GM19467 (cell line): ENCODE results near the gene CACNA1A.

Experiments used
- ATAC-seq: cut with Tn5 transposase; IDR thresholded peaks from one replicate; pipeline ENCODE4 v1.9.1; 2021; ENCODE audit warnings: mild to moderate bottlenecking, moderate library complexity; ENCODE audit not compliant: unreplicated experiment

The CACNA1A gene

GRCh38 chr19:13315495-13315894 is 190.8 kb downstream of the CACNA1A start:
- ATAC-seq: no peak

- ATAC-seq: no peak
Measured at GRCh38 chr19:13314761-13315160, 191.5 kb downstream of the CACNA1A start.

- ATAC-seq: no peak
Measured at GRCh38 chr19:13313875-13314274, 192.4 kb downstream of the CACNA1A start.

GRCh38 chr19:13309864-13310263 is 196.4 kb downstream of the CACNA1A start:
- no peak for ATAC-seq

- no peak for ATAC-seq
Measured at GRCh38 chr19:13303381-13304129, 202.7 kb downstream of the CACNA1A start.

GRCh38 chr19:13302526-13303270 is 203.6 kb downstream of the CACNA1A start:
- ATAC-seq: no peak

GRCh38 chr19:13301627-13302334 is 204.5 kb downstream of the CACNA1A start:
- ATAC-seq: no peak

- ATAC-seq: no peak
Measured at GRCh38 chr19:13300421-13301030, 205.8 kb downstream of the CACNA1A start.

GRCh38 chr19:13299838-13300237 is 206.4 kb downstream of the CACNA1A start:
- ATAC-seq: no peak

GRCh38 chr19:13298565-13299481 is 207.5 kb downstream of the CACNA1A start:
- ATAC-seq: no peak

- no peak for ATAC-seq
Measured at GRCh38 chr19:13297023-13297422, 209.3 kb downstream of the CACNA1A start.

- ATAC-seq: no peak
Measured at GRCh38 chr19:13294812-13295567, 211.3 kb downstream of the CACNA1A start.

- ATAC-seq: no peak
Measured at GRCh38 chr19:13291913-13292312, 214.4 kb downstream of the CACNA1A start.

- no peak for ATAC-seq
Measured at GRCh38 chr19:13290741-13291140, 215.5 kb downstream of the CACNA1A start.

GRCh38 chr19:13289295-13289694 is 217.0 kb downstream of the CACNA1A start:
- no peak for ATAC-seq

GRCh38 chr19:13286195-13286985 is 219.9 kb downstream of the CACNA1A start:
- no peak for ATAC-seq

- ATAC-seq: no peak
Measured at GRCh38 chr19:13284929-13285928, 221.1 kb downstream of the CACNA1A start.
